SK-N-SH (cell line): ENCODE data around the gene ARHGAP15. TPM values are rescaled to one million over a fixed set of nuclear protein-coding genes. Genes with fewer than 3 reads are reported as not detected.

Source experiments
- CTCF ChIA-PET: fragments of 300-600, 350-600 bp; formaldehyde crosslinking; extraction: SDS; loops from one replicate; lab custom pipeline; 2021; lab: Yijun Ruan, JAX
- POLR2A ChIA-PET: fragments of 350-600 bp; sonication (Branson Sonifier 250); formaldehyde crosslinking; extraction: SDS; loops from one replicate; lab custom pipeline; 2020; ENCODE audit warnings: antibody characterized with exemption, inconsistent platforms; lab: Yijun Ruan, JAX
- DNase-seq: peaks from one replicate; pipeline ENCODE4 v3.0.0; 2012
- H2AFZ ChIP-seq: fragments of 200-600 bp; sonication (generic); 2 replicates; pipeline ENCODE4 v1.8.1; 2016; ENCODE audit warnings: antibody characterized with exemption, mild to moderate bottlenecking, low read depth
- H3F3A ChIP-seq: fragments of 200-600 bp; sonication (generic); replicated peaks from 2 replicates; pipeline ENCODE3; 2016; ENCODE audit warnings: antibody characterized with exemption, mild to moderate bottlenecking; ENCODE audit not compliant: insufficient read depth
- H3K27ac ChIP-seq, 2 experiments: fragments of 200-500 bp in 1 of 2; fragments of 200-600 bp in 1 of 2; sonication (Bioruptor generic) in 1 of 2; sonication (generic), shearing (Covaris generic) in 1 of 2; 2 replicates each; pipeline versions ENCODE4 v1.5.1 to v1.6.1; 2014 to 2016; ENCODE audit warnings: low read depth in 2 of 2, inconsistent platforms in 1 of 2, low read length in 1 of 2, mild to moderate bottlenecking in 1 of 2, mixed read lengths in 1 of 2
- H3K27me3 ChIP-seq: fragments of 200-600 bp; sonication (generic), shearing (Covaris generic); 2 replicates; pipeline ENCODE4 v1.6.1; 2016; ENCODE audit warnings: mixed run types; ENCODE audit not compliant: insufficient read depth
- H3K36me3 ChIP-seq, 2 experiments: fragments of 200-500 bp in 1 of 2; fragments of 200-600 bp in 1 of 2; sonication (Bioruptor generic) in 1 of 2; sonication (generic) in 1 of 2; replicated peaks in 1 of 2; 2 replicates each; pipeline versions ENCODE3 to v1.5.1; 2014 to 2016; ENCODE audit warnings: low read length in 1 of 2, mild to moderate bottlenecking in 1 of 2; ENCODE audit not compliant: insufficient read depth in 2 of 2, control insufficient read depth in 1 of 2
- H3K4me1 ChIP-seq, 2 experiments: fragments of 200-500 bp in 1 of 2; fragments of 200-600 bp in 1 of 2; sonication (Bioruptor generic) in 1 of 2; sonication (generic), shearing (Covaris generic) in 1 of 2; 2 replicates each; pipeline versions ENCODE4 v1.5.1 to v1.6.1; 2014 to 2016; ENCODE audit warnings: low read depth in 1 of 2, low read length in 1 of 2, mixed run types in 1 of 2; ENCODE audit not compliant: insufficient read depth in 2 of 2, control insufficient read depth in 1 of 2
- H3K4me2 ChIP-seq: fragments of 200-600 bp; sonication (generic), shearing (Covaris generic); 2 replicates; pipeline ENCODE4 v1.6.1; 2017; ENCODE audit warnings: mixed run types
- H3K4me3 ChIP-seq, 2 experiments: fragments of 200-500 bp in 1 of 2; fragments of 200-600 bp in 1 of 2; sonication (Bioruptor generic) in 1 of 2; sonication (generic), shearing (Covaris generic) in 1 of 2; 2 replicates each; pipeline versions ENCODE4 v1.5.1 to v1.8.1; 2014 to 2016; ENCODE audit warnings: low read depth in 2 of 2, inconsistent platforms in 1 of 2, low read length in 1 of 2, mild to moderate bottlenecking in 1 of 2, mixed read lengths in 1 of 2, moderate library complexity in 1 of 2
- H3K79me2 ChIP-seq: fragments of 200-600 bp; sonication (generic); 2 replicates; pipeline ENCODE4 v1.8.1; 2017; ENCODE audit warnings: mild to moderate bottlenecking; ENCODE audit not compliant: insufficient read depth
- H3K9ac ChIP-seq: fragments of 200-600 bp; sonication (generic); 2 replicates; pipeline ENCODE4 v1.6.1; 2017; ENCODE audit warnings: mixed run types
- H3K9me2 ChIP-seq: fragments of 200-600 bp; sonication (generic); 2 replicates; pipeline ENCODE4 v1.6.1; 2017; ENCODE audit warnings: mixed run types
- H3K9me3 ChIP-seq: fragments of 200-600 bp; sonication (generic); 2 replicates; pipeline ENCODE4 v1.6.1; 2017; ENCODE audit warnings: mixed run types, mild to moderate bottlenecking, moderate library complexity
- H4K20me1 ChIP-seq: fragments of 200-600 bp; sonication (generic); 2 replicates; pipeline ENCODE4 v1.6.1; 2017; ENCODE audit warnings: mild to moderate bottlenecking, mixed run types; ENCODE audit not compliant: insufficient read depth
- FOSL2 ChIP-seq: IDR thresholded peaks from 2 replicates; pipeline ENCODE4 v1.4.0; 2012; ENCODE audit warnings: low read depth, mild to moderate bottlenecking, moderate library complexity, borderline replicate concordance
- FOXJ3 ChIP-seq: sonication (generic); formaldehyde crosslinking; IDR thresholded peaks from 2 replicates; pipeline ENCODE4 v1.5.1; 2020; ENCODE audit warnings: mild to moderate bottlenecking, missing genetic modification reagents
- FOXM1 ChIP-seq: IDR thresholded peaks from 2 replicates; pipeline ENCODE4 v1.4.0; 2012; ENCODE audit warnings: low read depth, mild to moderate bottlenecking
- GABPA ChIP-seq: IDR thresholded peaks from 2 replicates; pipeline ENCODE4 v1.4.0; 2012; ENCODE audit warnings: low read depth, mild to moderate bottlenecking
- GATA2 ChIP-seq: sonication (generic); formaldehyde crosslinking; IDR thresholded peaks from 2 replicates; pipeline ENCODE4 v1.5.0; 2020; ENCODE audit warnings: mild to moderate bottlenecking, missing genetic modification reagents
- IRF3 ChIP-seq: fragments of 150-350 bp; IDR thresholded peaks from 2 replicates; pipeline ENCODE4 v1.6.1; 2016; ENCODE audit warnings: mild to moderate bottlenecking, low read depth, low read length
- JUND ChIP-seq: IDR thresholded peaks from 2 replicates; pipeline ENCODE4 v1.4.0; 2012
- MXI1 ChIP-seq: IDR thresholded peaks from 2 replicates; pipeline ENCODE4 v1.6.1; 2012; ENCODE audit warnings: mild to moderate bottlenecking, low read depth, low read length, improper control_type of control experiment
- NFIC ChIP-seq: IDR thresholded peaks from 2 replicates; pipeline ENCODE4 v1.4.0; 2012; ENCODE audit warnings: borderline replicate concordance
- POLR2AphosphoS5 ChIP-seq: IDR thresholded peaks from 2 replicates; pipeline ENCODE4 v1.6.1; 2012; ENCODE audit warnings: low read depth, low read length
- RAD21 ChIP-seq: IDR thresholded peaks from 2 replicates; pipeline ENCODE4 v1.6.1; 2012; ENCODE audit warnings: mild to moderate bottlenecking, low read length
- RCOR1 ChIP-seq: fragments of 150-350 bp; IDR thresholded peaks from 2 replicates; pipeline ENCODE4 v1.6.1; 2017; ENCODE audit warnings: antibody characterized with exemption, low read length
- RFX5 ChIP-seq: IDR thresholded peaks from 2 replicates; pipeline ENCODE4 v1.6.1; 2012; ENCODE audit warnings: mild to moderate bottlenecking, improper control_type of control experiment, low read length
- SIN3A ChIP-seq: IDR thresholded peaks from 2 replicates; pipeline ENCODE4 v1.6.1; 2012; ENCODE audit warnings: low read depth, mild to moderate bottlenecking, low read length, moderate library complexity, borderline replicate concordance
- SMC3 ChIP-seq: IDR thresholded peaks from 2 replicates; pipeline ENCODE4 v1.6.1; 2012; ENCODE audit warnings: low read depth, low read length, improper control_type of control experiment
- TAF1 ChIP-seq: IDR thresholded peaks from 2 replicates; pipeline ENCODE4 v1.6.1; 2012; ENCODE audit warnings: low read depth, mild to moderate bottlenecking, low read length, moderate library complexity, borderline replicate concordance
- TCF12 ChIP-seq: IDR thresholded peaks from 2 replicates; pipeline ENCODE4 v1.4.0; 2012
- TEAD4 ChIP-seq: IDR thresholded peaks from 2 replicates; pipeline ENCODE4 v1.4.0; 2012; ENCODE audit warnings: mild to moderate bottlenecking, borderline replicate concordance; ENCODE audit not compliant: insufficient read depth
- USF2 ChIP-seq: fragments of 150-350 bp; IDR thresholded peaks from 2 replicates; pipeline ENCODE4 v1.6.1; 2017; ENCODE audit warnings: antibody characterized with exemption, low read length, low read depth, borderline replicate concordance
- YY1 ChIP-seq: IDR thresholded peaks from 2 replicates; pipeline ENCODE4 v1.4.0; 2012; ENCODE audit warnings: low read depth, mild to moderate bottlenecking
- ZBTB33 ChIP-seq: IDR thresholded peaks from 2 replicates; pipeline ENCODE4 v1.4.0; 2012; ENCODE audit warnings: low read depth, borderline replicate concordance
- WGBS: methylation state at CpG from one replicate; pipeline ENCODE4 v1.1.6; 2017; ENCODE audit warnings: low lambda C conversion rate; 5-methylcytosine and 5-hydroxymethylcytosine counted together
- polyA plus RNA-seq, 3 experiments: library from polyadenylated mRNA; depleted of rRNA; stranded (reverse); fragments of >200 nt; gene quantifications; 2 replicates each; pipeline ENCODE4 v1.2.3, GENCODE V29; 2012
- TF ChIP-seq, protein P1 (sequence below): fragments of 200-600 bp; sonication (generic); IDR thresholded peaks from 2 replicates; pipeline ENCODE4 v1.6.1; 2017; ENCODE audit warnings: antibody characterized with exemption, mild to moderate bottlenecking, moderate library complexity

Gene ARHGAP15
- polyA plus RNA-seq, 1 of the 3 experiments (the other 2 are of a cell fraction): not detected

DNA sequence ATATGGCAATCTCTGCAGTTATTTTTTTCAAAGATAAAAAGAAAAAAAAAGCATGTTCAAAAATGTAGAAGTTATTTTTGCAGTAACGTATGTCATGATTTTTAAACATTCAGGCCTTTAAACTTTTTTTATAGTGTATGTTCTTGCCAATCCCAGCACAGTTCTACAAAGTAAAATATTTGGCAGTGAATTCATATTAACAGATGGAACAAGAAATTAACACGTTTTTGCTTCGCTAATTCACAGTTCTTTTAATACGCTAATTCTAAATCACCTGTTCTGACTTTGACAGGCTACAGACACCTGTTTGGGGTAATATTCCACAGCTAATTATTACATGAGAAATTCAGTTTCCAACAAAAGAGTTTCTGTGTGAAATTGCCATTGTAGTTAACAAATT, 183.2 kb downstream of the ARHGAP15 start:
- H3K4me3 ChIP-seq: no peak overlapping the region
- H3K36me3 ChIP-seq: no peaks in the 10 kb centered on the region
- H3K9me2 ChIP-seq: no peaks in the 10 kb centered on the region
- no peaks in the 10 kb centered on the region for H4K20me1 ChIP-seq
- no peaks in the 10 kb centered on the region for H3K79me2 ChIP-seq
- H3K4me2 ChIP-seq: no peak overlapping the region
- DNase-seq: no peak
- H3K27me3 ChIP-seq: no peaks in the 10 kb centered on the region
- 80% methylated on average over 4 of the region's 4 CpGs for WGBS
- H2AFZ ChIP-seq: no peak overlapping the region
- no peak overlapping the region for H3K9ac ChIP-seq
- TF ChIP-seq FOSL2 (no peak), JUND (no peak), POLR2AphosphoS5 (no peak), FOXJ3 (no peak), TEAD4 (no peak), FOXM1 (no peak), IRF3 (no peak), RFX5 (no peak)
- TF ChIP-seq, protein P1, sequence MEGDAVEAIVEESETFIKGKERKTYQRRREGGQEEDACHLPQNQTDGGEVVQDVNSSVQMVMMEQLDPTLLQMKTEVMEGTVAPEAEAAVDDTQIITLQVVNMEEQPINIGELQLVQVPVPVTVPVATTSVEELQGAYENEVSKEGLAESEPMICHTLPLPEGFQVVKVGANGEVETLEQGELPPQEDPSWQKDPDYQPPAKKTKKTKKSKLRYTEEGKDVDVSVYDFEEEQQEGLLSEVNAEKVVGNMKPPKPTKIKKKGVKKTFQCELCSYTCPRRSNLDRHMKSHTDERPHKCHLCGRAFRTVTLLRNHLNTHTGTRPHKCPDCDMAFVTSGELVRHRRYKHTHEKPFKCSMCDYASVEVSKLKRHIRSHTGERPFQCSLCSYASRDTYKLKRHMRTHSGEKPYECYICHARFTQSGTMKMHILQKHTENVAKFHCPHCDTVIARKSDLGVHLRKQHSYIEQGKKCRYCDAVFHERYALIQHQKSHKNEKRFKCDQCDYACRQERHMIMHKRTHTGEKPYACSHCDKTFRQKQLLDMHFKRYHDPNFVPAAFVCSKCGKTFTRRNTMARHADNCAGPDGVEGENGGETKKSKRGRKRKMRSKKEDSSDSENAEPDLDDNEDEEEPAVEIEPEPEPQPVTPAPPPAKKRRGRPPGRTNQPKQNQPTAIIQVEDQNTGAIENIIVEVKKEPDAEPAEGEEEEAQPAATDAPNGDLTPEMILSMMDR: no peak
- peaks cover 0 to 2% of the 10 kb centered on the region in 2 experiments; a peak in 1 of 4 replicates for H3K4me1 ChIP-seq
- H3K9me3 ChIP-seq: no peaks in the 10 kb centered on the region
- CTCF ChIA-PET: no interaction called here
- H3K27ac ChIP-seq: no peak overlapping the region
- no peaks in the 10 kb centered on the region for H3F3A ChIP-seq
- POLR2A ChIA-PET: no interaction called here

DNA sequence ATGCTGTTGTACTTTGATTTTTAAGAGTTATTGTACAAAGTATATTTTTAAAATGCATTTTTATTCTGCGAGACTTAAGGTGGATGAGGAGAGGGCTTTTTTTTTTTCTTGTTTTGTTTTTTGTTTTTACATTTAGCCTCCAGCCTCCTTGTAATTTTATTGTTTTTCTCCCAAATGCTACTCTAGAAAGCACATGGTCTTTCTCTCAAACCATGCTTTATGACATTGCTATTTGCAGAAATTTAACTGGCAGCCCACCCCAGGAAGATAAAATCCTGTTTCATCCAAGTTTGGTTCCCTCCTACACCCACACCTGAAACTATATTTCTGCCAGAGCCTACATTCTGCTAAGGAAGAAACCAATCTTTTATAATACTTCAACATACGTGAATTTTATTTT, 184.6 kb downstream of the ARHGAP15 start:
- no peak overlapping the region for H3K9ac ChIP-seq
- H3K27me3 ChIP-seq: no peaks in the 10 kb centered on the region
- H3K27ac ChIP-seq: no peak overlapping the region
- no peaks in the 10 kb centered on the region for H3K9me2 ChIP-seq
- no peaks in the 10 kb centered on the region for H3F3A ChIP-seq
- H4K20me1 ChIP-seq: no peaks in the 10 kb centered on the region
- ChIA-PET POLR2A (no interaction called here), CTCF (no interaction called here)
- H3K4me3 ChIP-seq: no peak overlapping the region
- peaks cover 0 to 2% of the 10 kb centered on the region in 2 experiments; a peak in 1 of 4 replicates for H3K4me1 ChIP-seq
- no peaks in the 10 kb centered on the region for H3K79me2 ChIP-seq
- H3K9me3 ChIP-seq: no peaks in the 10 kb centered on the region
- no peaks in the 10 kb centered on the region for H3K36me3 ChIP-seq
- no peak overlapping the region for H3K4me2 ChIP-seq
- H2AFZ ChIP-seq: no peak overlapping the region
- WGBS: 81% methylated on average over 2 of the region's 2 CpGs
- no peak for DNase-seq
- TF ChIP-seq GABPA (no peak), GATA2 (CRISPR knock-in tag) (no peak), TCF12 (no peak), YY1 (no peak), RCOR1 (no peak), JUND (no peak), TAF1 (no peak), ZBTB33 (no peak), SIN3A (no peak), USF2 (no peak), NFIC (no peak), MXI1 (no peak), RAD21 (no peak), RFX5 (no peak), SMC3 (no peak), FOXM1 (no peak), FOSL2 (no peak)
- TF ChIP-seq, protein P1: no peak
